Right lung (tissue), 5 donors: ENCODE results near the gene ABHD2. TPM values are rescaled to one million over a fixed set of nuclear protein-coding genes. Genes with fewer than 3 reads are reported as not detected.

Source experiments
- DNase-seq, 2 donors: peaks; one replicate each; pipeline ENCODE4 v3.0.0-alpha.2; 2013
- polyA plus RNA-seq, 5 donors: library from polyadenylated mRNA; unstranded; fragments of 120-200 nt; gene quantifications; one replicate each; pipeline versions ENCODE4 v1.2.1 to v1.2.3, GENCODE V29; 2013; ENCODE audit warnings: inconsistent platforms in 1 of 5, low replicate concordance in 1 of 5; ENCODE audit not compliant: insufficient read length in 5 of 5, insufficient read depth in 1 of 5

The ABHD2 gene
- polyA plus RNA-seq, 5 donors: 32.4 to 49.5 (median 38.0) TPM

DNA sequence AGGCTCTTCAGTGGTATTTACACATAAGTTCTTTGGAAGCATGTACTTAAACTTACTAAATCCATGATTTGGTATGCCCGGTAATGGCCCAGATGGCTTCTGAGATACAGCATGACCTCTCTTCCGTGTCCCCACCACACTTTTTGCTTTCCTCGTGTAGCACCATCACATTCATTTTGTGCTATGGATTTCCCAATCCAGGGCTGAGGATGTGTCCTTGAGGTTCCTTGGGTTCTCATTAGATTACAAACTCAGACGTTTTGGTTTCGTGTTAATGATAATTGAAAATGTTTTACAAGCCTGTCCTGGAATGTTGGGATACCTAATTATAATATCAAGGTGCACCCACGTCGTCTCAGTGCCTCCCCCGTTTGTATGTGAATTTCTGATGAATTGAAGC is 7.3 kb downstream of the ABHD2 start:
- DNase-seq: no peak

DNA sequence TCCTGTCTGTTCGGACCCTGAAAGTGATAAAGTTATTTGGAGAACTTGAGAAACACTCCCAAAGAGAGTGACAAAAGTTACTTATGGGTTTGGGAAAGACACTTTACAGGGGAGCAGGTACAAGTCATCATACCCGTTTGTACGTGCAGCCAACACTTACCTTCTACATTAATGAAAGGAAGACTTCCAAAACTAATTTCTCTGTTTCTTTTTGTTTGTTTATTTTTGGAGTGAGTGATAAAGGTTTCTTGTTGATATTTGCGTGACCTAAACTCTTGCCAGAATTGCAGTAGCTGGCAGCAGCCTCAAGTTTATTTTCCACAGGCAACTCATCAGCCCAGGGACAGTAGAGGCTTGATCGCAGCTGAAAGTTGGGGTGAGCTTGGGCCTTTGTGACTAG is 8.4 kb downstream of the ABHD2 start:
- DNase-seq: no peak

DNA sequence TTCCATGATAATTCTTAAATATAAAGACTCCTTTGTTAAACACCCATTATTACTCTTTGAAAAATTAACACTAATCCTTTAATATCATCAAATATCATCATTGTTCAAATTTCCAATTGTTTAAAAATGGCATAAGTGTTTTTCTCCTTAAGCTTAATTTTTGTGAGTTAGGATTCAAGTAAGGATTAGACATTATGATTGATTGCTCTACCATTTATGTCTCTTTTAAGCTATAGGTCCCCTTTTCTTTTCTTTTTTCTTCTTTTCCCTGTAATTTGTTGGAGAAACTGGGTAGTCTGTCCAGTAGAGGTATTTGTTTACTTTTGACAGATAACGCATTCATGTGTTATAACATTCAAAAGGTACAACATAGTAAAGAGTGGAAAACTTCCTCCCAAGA is 9.1 kb downstream of the ABHD2 start:
- DNase-seq: no peak

DNA sequence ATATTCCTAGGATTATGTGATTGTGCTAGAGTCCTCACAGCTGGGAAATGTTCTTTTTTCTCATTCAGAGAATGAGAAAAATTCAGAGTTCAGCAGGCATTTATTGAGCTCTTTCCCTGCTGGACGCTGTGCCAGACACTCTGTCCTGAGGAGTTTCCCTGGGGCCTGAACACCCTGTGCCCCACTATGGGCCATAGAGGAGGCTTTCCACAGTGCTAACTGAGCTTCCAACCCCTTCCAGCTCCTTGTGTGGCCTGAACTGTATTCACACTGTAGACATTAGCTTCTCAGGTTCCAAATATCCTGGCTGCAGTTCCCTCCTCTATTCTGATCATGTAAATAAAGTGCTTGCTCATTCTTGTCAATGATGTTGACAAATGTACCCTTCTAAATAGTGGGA is 10.0 kb downstream of the ABHD2 start:
- DNase-seq: no peak

DNA sequence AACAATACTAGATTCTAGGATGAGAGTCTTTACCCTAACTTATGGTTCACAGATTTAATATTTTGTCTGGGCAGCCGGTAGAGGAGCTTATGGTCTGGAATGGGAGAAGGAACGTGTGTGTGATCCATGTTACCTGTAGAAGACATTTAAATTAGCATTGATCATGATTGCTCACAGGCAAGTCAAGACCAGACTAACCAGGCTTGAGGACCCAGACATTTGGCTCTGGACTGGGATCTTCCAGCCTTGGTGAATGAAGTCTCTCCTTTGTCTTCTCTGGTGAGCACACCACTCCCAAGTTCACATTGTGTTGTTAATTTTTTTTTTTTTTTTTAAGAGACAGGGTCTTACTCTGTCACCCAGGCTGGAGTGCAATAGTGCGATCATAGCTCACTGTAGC is 11.7 kb downstream of the ABHD2 start:
- DNase-seq: no peak

DNA sequence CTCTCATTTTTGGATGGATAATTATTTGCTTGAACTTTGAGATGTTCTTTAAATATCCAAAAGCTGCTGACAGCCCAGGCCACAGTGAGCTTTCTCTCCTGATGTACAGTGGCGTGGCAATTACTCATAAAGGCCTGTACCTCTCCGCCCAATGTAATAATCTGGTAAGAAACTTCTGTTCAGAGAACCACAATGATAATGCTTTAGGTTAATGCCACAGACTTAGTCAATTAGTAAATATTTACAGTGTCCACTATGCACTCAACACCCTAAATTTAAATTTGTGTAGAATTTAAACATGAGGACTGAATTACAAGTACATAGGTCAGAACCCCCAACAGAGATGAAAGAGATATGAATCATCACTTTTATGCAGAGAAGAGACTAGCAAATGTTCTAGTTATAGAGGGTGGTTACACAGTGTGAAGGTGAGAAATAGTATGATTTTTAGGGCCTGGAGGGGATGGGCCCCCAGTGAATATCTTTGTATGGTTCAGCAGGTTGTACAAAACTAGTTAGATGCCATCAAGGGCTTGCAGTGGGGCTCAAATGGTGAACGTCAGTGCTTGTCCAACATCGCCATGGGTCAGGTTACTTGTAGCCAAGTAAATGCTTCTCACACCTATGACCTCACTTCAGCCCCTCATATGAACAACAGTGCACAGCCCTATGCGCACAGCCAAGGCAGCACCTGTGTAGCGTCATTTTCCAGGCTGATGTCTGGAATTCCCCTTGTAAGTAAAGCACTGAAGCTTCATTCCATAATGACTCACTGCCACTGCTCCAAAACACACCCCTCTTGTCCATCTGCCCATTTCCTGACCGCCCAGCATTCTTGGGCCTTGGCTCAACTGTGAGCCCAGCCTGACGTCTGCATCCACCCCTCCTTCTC is 13.3 kb downstream of the ABHD2 start:
- DNase-seq: no peak

DNA sequence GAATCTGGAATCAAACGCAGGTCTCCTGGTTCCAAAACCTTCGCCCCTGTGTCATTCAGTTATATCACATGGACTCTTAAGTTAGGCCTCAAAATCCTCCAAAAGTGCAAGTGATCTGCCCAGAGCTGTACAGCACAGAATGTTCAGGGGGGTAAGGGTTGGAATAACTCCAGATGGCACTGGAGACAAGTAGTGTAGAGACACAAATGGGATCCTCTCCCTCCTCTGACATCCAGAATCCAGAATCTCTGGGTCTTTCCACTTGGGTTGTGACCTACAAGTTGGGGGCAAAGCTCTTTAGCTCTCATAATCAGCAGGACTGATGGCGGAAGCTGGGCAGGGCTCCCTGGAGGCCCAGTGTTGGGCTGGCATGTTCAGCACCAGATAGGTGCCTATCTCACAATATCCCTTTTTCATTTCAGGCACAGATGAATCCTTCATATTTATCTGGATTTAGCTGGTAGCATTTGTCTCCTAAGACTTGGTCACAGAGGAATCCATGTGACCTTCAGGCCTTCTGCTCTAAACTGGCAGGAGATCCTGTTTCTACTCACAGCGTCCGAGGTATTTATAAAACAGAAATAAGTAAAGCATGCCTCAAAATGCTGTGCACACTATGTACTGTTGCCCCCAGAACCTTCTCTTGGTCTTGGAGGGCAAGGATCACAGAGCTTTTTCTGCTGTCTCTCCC is 15.4 kb downstream of the ABHD2 start:
- no peak for DNase-seq

DNA sequence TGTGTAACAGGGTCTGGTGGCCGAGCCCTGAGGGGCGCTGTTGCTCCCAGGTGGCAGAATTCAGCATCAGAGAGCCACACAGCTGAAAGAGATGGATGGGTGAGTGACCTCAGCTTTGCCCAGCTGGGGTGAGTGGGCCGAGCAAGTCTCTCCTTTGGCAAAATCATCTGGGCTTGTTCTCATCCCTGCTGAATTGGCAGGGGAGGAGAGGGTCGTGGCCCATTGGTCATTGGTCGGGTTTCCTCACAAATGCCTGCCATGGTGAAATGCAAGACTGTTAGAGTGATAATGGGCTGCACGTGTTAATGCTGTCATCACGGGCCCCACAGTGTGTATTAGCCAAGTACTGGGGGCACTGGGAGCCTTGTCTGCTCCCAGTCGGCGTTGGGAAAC is 15.9 kb downstream of the ABHD2 start:
- no peak for DNase-seq

DNA sequence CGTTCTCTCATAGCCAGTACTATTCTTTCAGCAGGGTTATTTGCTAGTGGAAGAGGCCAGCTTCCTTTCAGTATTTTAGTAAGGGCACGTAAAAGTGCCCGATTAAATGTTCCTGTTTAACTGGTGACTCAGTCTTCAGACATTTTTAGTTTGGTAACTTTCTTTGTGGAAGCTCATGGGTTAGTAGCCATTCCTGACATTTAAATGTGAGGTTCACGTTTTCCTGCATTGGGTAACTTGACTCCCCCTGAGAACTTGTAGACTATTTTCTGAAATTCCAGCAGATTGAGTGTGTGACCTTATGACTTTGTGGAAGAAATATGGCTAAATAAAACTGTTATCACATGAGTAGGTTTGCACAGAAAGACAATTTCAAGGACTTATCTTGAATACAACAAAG is 16.9 kb downstream of the ABHD2 start:
- DNase-seq: no peak

DNA sequence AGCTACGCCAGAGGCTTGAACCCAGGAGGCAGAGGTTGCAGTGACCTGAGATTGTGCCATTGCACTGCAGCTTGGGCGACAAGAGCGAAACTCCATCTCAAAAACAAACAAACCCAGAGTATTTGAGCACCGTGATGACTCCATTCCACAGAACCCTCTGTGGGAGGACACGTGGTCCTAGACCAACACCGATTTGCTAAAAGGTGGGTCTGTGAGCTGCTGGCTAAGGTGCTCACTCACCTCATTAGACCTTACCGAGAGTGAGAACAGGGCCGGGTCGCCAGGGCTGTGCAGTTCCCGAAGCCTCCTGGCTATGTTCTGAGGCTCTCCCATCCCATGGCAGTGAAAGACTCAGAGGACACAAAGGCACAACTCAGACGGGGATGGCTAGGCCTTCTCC is 17.9 kb downstream of the ABHD2 start:
- DNase-seq: no peak

DNA sequence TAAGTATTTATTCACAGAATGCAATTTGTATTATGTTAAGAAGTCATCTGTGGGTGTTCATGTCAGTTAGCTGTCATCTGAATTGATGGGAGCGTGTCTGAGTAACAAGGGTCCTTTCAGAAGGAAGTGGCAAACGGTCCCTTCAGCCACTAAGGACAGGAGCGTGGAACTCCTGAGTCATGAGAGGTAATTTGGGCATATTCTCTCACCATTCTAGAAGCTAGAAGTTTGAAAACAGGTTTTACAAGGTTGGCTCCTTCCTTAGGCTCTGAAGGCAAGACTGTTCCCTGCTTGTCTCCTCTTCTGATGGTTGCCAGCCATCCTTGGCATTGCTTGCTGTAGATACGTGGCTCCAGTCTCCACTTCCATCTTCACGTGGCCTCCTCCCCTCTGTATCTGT is 19.7 kb downstream of the ABHD2 start:
- no peak for DNase-seq

DNA sequence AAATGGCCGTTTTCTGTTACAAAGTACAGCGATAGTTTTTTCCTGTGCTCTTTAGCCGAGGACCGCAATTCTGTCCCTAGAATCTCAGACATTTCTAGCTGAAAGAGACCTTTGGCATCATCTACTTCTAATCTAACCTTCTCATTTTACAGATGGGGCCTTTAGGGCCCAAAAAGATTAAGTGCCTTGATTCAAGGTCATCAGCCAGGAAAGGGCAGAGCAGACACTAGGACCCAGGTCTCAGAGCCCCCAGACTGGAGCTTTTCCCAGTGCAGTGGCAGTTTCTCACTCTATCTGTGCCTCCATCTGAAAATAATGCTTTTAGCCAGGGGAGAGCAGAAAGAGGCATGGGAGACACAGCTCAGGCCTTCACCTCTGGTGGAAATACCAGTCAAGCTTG is 20.6 kb downstream of the ABHD2 start:
- DNase-seq: no peak

DNA sequence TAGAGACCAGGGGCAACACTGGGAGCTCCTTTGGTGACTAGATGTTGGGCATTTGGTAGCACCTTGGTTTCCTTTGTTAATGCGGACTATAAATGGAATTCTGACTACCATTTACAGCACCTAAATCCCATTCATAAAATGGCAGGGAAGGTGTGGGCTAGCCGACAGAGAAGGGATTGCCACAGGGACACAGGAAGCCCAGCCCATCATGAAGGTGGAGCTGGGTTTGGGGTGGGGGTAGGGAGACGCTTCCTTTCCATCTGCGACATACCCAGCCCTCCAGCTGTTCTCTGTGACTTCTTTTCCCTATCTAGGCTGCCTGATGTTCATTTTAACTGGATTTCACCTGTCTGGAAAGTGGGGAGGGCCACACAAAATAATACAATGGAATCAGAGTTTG is 21.0 kb downstream of the ABHD2 start:
- no peak for DNase-seq

DNA sequence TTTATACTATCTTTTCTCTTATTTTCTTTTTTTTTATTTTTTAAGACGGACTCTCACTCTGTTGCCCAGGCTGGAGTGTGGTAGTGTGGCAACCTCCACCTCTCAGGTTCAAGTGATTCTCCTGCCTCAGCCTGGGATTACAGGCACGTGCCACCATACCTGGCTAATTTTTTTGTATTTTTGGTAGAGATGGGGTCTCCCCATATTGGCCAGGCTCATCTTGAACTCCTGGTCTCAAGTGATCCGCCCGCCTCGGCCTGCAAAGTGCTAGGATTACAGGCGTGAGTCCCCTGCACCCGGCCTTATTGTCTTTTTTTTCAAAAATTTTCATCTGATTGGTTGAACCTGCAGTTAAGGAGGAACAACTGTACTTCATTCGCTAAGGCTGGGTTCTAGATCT is 21.8 kb downstream of the ABHD2 start:
- no peak for DNase-seq

DNA sequence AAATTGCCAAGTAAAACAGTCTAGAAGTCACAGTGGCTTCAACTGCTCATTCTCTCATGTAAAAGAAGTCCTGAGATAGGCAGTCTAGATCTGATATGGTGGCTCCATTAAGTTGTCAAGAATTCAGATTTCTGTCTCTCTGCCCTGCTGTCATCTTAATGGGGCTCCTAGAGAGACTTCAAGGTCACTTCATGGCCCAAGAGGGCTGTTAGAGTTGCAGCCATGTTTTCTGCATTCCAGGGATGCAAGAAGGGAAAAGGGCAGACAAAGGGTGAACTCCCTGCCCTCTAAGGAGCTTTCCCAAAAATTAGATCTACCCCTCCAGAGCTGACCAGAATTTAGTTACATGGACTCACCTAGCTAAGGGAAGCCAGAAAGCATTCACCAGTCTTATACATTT is 23.1 kb downstream of the ABHD2 start:
- DNase-seq: no peak

DNA sequence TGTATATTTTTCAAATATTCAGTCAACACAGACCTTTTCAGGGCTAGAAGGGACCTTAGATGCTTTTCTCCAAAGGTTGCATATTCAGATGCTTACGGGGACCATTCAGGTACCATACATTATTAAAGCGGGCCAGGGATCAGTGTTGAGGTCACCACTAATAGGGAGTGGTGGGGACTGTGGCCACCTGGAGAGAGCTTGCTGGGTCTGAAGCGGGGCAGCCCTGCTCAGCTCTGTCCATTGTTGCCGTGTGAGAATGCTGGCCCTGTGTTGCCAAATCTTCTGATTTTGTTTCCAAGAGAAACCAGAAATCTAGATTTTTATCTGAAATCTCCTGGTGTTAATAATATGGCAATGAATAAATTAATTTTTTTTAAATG is 23.7 kb downstream of the ABHD2 start:
- no peak for DNase-seq

DNA sequence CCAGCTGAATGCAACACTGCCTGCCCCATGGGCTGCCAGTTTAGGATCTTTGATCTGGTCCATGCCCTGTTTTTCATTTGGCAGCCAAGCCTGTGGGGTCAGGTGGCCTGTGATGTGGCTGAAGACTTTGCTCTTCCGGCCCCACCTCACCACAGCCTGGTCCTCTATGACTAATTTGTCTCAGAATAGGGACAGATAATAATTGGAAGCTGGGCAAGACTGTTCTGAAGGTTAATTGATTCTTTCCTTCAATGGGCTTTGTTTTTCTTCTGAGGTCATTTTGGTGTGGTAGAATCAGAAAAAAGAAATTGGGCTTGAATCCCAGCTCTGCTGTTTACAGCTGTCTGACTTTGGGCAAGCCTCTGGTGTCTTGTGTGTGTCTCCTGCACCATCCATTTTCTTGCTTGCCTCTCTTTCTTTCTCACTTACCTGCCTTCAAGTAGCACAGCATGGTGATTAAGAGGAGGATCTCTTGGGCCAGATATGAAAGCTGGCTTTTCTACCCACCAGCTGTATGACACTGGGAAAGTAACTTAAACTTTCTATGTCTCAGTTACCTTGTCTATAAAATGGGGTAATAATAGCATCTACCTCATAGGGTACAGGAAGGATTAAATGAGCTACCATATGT is 24.2 kb downstream of the ABHD2 start:
- no peak for DNase-seq

DNA sequence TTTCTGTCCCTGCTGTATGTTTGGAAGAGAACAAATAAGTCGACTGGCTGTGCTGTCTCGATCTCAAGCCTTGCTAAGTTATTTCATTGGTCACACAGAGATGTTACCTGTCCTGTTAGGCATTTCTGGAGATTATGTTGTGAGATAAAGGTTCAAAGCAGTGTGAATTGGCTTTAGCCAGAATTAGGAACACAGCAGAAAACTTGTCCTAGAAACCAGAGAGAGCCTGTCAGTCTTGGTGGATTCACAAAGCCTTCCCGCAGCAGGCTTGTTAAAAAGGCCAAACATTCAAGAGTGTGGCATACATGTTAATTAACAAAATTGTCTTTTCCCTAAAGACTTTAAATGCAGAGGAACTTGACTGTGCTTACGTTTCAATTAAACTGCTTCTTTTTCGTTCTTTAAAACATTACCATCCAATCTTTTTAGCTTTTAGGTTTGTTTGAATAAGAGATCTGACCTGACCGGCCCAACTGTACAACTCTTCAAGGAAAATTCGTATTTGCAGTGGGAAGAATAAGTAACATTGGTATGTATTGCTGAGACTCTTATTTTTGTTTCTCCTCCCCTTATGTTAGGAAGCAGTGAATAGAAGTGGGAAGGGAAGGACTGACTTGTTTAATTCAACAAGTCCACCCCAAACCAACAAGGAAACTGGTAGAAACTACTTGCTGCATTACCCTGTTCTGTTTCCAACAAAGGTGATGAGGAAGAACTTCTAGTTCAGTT is 25.2 kb downstream of the ABHD2 start:
- DNase-seq: no peak

DNA sequence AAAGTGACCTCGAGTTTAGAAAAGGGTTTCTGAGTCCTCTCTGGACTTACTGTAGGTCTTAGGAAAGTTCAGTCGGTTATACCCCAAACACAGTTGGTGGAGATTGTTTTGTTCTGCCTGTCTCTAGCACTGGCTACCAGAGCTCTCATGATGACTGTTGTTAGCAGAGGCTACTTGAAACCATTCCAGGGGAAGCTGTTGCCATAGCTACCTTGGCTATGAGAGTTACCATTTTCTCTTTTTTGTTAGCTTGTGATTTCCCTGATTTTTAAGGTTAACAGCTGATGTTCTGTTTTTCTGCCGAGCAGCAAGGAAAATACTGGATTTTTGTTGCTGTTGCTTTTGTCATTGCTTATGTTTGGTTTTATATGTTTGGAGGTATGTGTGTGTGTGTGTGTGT is 26.7 kb downstream of the ABHD2 start:
- peak in 1 of 2 donors; percentile 57 for DNase-seq

DNA sequence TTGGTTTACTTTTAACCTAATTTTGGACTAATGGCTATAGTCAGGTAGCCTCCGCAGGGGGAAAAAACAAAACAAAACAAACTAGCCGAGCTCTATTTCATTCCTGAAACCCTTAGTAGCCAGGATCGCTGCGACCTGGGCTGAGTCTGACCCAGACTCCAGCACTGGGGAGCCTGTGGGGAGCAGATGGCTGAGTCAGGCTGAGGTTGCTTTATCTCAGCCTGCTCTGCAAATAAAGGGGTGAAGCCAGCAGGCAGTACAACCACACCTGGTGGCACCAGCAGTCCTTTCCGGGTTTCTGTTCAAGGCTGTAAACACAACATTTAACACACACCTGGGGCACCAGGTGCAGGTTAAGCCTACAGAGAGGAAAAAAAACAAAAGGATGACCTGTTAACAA is 27.3 kb downstream of the ABHD2 start:
- DNase-seq: no peak

DNA sequence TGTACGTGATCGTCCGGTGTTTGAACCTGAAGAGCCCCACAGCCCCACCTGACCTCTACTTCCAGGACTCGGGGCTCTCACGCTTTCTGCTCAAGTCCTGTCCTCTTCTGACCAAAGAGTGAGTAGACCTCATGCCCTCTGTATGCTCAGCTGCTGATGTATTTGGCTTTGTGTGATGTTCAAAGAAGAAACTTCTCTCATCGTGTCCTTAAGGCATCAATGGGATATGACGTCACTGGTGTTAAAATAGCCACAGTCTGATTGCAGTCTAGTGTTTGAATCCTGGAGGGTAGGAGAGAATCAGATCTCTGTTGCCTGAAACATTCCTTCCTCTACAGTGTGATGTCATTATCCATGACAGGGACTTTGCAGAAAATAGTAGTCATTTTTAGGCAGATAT is 28.1 kb downstream of the ABHD2 start:
- DNase-seq: no peak

DNA sequence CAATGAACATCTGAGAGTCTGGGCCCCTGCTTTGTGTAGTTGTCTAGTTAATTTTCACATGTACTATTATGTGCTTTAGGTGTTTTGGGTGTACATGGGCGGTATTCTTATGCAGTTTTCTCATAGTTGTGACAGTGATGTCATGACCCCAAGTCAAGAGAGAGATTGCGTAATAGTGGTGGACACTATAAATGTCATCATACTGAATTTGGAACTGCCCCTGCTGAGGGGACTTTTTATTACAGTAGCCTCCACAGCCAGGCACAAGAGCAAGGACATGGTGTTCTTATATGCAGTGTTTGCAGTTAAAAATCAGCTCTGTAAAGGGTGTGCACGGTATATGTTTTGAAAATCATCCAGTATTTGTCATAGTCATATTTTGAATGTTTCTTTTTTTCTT is 29.5 kb downstream of the ABHD2 start:
- DNase-seq: no peak
